KBM-7 (cell line): ENCODE results near the gene ARID3C.
A peak's percentile ranks its signal among the peaks of the same experiment; 100 is the strongest.

Experiments used
- DNase-seq: peaks from one replicate; pipeline ENCODE4 v3.0.0-alpha.2; 2015
- in situ Hi-C: fragments of 300-500 bp; cut with MboI; formaldehyde crosslinking; loops from 2 replicates; pipeline ENCODE4 v1.14.3; 2020; ENCODE audit warnings: low sequenced_read_pairs, low pct_unique_long_range_greater_than_20kb, mixed read lengths

ARID3C gene, protein sequence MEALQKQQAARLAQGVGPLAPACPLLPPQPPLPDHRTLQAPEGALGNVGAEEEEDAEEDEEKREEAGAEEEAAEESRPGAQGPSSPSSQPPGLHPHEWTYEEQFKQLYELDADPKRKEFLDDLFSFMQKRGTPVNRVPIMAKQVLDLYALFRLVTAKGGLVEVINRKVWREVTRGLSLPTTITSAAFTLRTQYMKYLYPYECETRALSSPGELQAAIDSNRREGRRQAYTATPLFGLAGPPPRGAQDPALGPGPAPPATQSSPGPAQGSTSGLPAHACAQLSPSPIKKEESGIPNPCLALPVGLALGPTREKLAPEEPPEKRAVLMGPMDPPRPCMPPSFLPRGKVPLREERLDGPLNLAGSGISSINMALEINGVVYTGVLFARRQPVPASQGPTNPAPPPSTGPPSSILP

GRCh38 chr9:34628656-34629490 is at the start of gene ARID3C:
TSS of gene ARID3C (minus strand) at chr9:34629066. CDS start at chr9:34628014, 1,052 bp downstream.
- DNase-seq, result no peak
- in situ Hi-C loops, result no loop called here

GRCh38 chr9:34675869-34676268 is 47.0 kb upstream of the ARID3C start:
- no peak for DNase-seq
- in situ Hi-C loops, result no loop called here

GRCh38 chr9:34675048-34675714 is 46.3 kb upstream of the ARID3C start:
- in situ Hi-C loops, result no loop called here
- DNase-seq, result peak; percentile 88

GRCh38 chr9:34674440-34674839 is 45.6 kb upstream of the ARID3C start:
- in situ Hi-C loops, result no loop called here

DNA sequence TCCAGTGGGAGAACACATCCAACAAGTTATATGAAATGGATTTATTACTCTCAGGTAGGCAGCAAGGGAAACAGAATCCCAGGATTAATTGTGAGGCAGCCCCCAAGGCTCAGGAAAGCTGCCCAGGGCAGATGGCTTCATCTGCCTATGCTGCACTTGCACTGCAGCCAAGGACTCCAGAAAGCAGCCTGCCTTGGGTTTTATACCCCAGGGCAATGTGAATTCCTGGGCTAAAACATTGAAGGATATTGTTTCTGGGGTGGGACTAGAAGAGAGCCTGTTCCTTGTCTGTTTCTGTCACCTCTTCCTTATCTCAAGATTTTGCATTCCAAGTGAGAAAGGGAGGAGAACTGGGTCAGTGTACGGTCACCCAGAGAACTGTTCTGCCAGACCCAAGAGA is 42.4 kb upstream of the ARID3C start:
- in situ Hi-C loops, result no loop called here
- no peak for DNase-seq

More at GRCh38 chr9:34674440-34674839, 45.6 kb upstream of the ARID3C start:
- DNase-seq, result no peak

GRCh38 chr9:34669809-34670562 is 41.1 kb upstream of the ARID3C start:
- in situ Hi-C loops, result no loop called here
- DNase-seq, result no peak

DNA sequence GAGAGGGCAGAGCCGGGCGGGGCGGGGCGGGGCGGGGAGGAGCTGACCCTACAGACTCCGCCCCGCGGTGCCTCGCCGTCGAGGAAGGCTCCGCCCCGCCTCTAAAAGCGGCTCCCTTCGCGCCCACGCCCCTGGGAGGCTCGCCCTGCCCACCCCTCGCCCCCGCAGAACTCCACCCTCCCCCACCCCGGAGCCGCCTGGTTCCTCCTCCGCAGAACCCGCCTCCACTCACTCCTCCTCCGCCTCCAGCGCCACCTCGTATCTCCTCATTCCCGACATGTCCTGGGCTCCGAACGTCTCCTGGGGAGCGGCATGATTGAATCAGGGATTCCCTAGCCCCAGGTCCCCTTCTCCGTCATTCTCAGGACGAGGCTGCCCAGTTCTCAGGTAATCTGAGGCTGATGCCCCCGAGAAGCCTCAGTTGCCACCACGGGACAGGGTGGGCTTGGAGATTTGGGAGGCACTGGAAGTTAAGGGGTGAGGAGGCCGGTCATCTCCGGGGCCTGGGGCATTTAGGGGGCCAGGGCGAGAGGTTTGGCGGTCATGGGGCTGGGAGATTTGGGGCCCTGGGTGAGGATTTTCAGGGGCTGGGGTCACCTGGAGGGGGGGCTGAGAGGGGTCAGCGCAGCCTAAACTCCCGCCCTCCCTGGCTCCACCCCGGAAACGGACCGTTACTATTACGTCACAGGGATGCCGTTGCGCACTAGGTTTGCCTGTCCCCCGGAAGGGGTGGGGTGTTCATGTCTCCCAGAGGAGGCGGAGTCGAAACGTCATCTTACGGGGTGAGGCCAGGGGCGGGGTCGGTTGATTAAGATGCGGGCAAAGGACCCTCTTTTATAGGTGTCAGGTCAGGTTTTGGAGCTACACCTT is 36.8 kb upstream of the ARID3C start:
- in situ Hi-C loops, result no loop called here
- DNase-seq, result peak; percentile 80

DNA sequence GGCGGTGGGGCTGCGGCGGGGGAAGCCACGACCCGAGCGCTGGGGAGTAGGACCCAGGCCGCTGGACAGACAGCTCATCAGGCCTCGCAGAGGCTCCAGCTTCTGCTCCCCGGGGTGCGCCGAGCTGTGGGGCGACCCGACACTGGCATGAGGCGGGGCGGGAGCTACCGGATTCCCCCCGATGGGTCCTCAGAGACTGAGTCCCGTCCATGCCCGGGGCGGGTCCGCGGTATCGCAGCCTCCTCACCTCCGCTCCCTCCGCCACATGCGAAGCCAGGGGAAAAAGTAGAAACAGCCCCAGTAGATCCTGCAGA is 36.2 kb upstream of the ARID3C start:
- in situ Hi-C loops, result no loop called here
- DNase-seq, result no peak

- peak; percentile 75 for DNase-seq
These were observed 35.6 kb upstream of the ARID3C start for GRCh38 chr9:34664281-34665066.

GRCh38 chr9:34663303-34663605 is 34.4 kb upstream of the ARID3C start:
- in situ Hi-C loops, result no loop called here
- no peak for DNase-seq

More at GRCh38 chr9:34664281-34665066, 35.6 kb upstream of the ARID3C start:
- in situ Hi-C loops, result no loop called here

GRCh38 chr9:34662526-34663302 is 33.8 kb upstream of the ARID3C start, which contains the start of gene CCL27:
TSS of gene CCL27 (minus strand) at chr9:34662657. CDS start at chr9:34662633, 24 bp downstream.
- in situ Hi-C loops, result no loop called here
- DNase-seq, result no peak

GRCh38 chr9:34659592-34660253 is 30.9 kb upstream of the ARID3C start:
- in situ Hi-C loops, result no loop called here
- DNase-seq, result no peak

- in situ Hi-C loops, result no loop called here
- DNase-seq, result no peak
These were observed 29.6 kb upstream of the ARID3C start for GRCh38 chr9:34658461-34658860.

DNA sequence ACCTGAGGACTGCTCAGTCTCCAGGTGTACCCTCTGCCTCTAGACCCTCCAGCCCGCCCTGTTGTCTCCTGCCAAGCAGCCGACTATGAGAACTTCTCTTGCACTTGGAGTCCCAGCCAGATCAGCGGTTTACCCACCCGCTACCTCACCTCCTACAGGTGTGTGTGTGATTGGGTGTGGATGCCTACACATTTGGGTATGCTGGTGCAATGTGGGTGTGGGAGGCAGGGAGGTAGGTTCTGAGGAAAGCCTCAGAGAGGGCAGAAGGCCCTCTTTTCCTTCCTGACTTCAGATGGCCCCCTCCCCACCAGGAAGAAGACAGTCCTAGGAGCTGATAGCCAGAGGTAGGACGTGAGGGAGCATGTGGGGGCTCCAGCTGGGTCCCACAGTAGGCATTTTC is 28.1 kb upstream of the ARID3C start:
- DNase-seq, result no peak
- in situ Hi-C loops, result no loop called here

GRCh38 chr9:34655394-34655793 is 26.5 kb upstream of the ARID3C start:
- DNase-seq, result no peak
- in situ Hi-C loops, result no loop called here

DNA sequence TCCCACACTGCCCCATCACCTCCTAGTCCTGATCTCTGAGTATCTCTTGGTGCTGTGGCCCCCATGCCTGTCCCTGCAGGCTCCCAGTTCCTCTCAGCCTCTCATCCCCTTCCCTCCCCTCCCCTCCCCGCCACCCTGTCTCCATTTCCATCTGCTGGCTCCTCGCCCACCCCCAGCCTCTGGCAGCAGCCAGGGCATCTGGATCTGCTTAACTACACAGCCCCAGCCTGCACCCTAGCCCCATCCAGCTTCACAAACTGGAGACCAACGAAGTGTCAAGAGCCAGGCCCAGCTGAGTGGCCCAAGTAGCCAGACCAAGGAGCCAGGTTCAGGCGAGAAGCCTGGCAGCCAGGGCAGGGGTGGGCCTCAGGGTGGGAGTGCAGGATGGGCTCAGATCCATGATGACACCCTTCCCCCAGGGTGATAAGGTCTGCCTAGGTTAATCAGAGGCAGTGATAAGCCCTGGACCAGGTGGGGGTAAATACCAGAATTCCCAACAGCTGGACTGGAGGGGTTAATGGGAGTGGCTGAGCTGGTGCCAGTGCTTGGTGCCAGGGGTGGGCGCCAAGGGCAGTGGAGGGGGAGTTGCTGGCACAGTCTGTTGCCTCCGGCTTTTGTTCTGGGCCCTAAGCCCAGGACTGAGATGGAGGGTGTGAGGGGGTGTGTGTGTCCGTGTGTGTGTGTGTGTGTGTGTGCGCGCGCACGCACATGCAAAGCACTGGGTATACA is 25.6 kb upstream of the ARID3C start:
- in situ Hi-C loops, result no loop called here

More for the DNA sequence above, 25.6 kb upstream of the ARID3C start:
- no peak for DNase-seq
